GM19328 (cell line): ENCODE measurements around the gene EDEM1.
"Not testable (repeated sequence)": the region's sequence is repeated elsewhere in the genome, so short reads cannot be mapped to it uniquely, and the experiment has no call there.

Source experiments
- ATAC-seq: cut with Tn5 transposase; IDR thresholded peaks from one replicate; pipeline ENCODE4 v1.9.1; 2021; ENCODE audit warnings: mild to moderate bottlenecking, moderate library complexity; ENCODE audit not compliant: unreplicated experiment

Gene EDEM1

DNA sequence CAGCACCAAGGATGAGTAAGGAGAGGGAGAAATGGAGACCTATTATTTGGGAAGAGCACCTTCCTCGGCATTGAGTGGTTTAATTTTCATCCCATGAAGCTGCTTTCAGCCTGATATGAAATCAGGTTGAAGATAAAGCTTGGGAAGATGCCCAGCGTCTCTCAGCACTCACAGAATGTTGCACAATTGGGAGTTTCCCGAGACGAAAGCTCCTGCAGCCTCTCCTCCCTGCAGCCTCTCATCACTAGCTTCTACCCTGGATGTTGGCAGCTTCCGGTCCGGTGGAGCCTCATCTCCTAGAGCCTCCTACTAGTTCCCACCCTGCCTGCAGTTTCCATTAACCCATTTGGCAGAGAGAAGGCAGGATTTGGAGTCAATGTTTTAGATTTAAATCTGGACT is 40.3 kb downstream of the EDEM1 start:
- no peak for ATAC-seq

DNA sequence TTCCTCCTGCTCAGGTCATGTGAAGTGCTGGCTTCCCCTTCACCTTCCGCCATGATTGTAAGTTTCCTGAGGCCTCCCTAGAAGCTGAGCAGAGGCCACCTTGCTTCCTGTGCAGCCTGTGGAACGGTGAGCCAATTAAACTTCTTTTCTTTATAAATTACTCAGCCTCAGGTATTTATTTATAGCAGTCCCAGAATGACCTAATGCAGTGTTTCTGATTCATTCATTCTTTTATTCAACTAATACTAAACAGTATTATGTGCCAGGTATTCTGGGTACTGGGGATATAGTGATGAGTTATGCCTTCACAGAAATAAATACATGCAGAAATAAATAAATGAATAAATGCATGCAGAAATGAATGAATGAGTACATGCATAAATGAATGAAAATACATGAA is 41.9 kb downstream of the EDEM1 start:
- ATAC-seq, result no peak

DNA sequence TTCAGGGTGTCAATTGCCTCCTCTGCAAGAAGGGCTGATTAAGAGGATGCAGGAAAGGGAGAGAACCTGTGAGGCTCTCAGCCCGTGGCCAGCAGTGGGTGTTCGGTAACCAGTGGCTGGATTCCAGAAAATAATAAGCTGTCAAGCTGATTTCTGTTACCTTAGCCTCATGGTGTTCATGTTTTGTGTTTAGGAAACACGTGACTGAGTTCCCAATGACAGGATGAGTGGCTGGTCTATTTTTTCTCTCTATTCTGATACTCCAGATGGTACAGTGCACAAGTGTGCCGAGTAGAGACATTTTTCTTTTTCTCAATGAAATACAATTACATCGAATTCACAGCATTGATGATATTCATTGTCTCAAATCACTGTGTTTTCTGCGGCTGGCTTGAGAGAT is 43.6 kb downstream of the EDEM1 start:
- no peak for ATAC-seq

DNA sequence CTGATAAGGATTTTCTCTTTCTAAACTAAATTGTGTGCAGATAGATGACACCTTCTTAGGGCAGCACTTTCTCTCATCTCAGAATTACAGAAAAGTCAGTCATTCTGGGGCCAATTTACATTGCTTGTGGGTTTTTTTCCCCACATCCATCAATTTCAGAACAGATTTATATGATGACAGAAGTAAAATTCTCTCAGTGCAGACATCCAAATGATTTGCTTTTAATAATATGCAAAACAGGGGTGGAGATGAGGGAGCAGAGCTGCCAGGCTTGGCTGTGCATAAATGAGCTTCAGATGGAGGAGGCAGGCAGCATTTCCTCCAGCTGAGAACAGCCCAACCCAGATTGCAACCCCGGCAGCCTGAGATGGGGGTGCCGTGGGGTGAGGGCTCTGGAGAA is 44.0 kb downstream of the EDEM1 start:
- ATAC-seq, result no peak

DNA sequence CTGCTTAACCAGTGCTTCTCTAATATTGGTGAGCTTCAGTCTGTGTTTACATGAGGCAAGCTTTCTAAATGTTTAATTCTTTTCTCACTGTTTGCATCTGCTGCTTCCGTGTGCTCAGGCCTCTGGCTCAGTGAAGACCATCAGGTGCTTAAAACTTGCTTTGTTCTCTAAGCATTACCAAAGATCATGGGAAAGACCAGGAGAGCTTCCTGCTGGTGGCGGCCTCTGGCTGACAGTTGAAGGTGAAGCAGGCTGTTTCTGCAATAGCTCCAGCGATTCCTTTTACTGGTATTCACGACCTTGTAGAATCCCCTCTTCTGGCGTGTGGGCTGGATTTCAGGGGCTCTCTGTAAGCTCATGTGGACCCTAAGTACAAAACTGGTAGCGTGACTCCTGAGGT is 45.1 kb downstream of the EDEM1 start:
- no peak for ATAC-seq

DNA sequence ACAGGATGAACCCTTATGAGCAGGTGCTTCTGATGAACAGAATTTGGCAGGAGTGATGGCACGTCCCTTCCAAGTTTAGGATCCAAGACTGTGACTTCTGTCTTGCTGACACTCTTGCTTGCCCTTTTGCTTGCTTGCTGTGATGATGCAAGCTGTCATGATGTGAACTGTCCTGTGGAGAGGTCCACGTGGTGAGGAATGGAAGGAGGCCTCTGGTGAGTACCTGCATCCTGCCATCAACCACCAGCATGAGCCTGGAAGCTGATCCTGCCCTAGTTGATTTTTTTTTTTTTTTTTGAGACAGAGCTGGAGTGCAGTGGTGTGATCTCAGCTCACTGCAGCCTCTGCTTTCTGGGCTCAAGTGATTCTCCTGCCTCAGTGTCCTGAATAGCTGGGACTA is 45.5 kb downstream of the EDEM1 start:
- ATAC-seq, result no peak

DNA sequence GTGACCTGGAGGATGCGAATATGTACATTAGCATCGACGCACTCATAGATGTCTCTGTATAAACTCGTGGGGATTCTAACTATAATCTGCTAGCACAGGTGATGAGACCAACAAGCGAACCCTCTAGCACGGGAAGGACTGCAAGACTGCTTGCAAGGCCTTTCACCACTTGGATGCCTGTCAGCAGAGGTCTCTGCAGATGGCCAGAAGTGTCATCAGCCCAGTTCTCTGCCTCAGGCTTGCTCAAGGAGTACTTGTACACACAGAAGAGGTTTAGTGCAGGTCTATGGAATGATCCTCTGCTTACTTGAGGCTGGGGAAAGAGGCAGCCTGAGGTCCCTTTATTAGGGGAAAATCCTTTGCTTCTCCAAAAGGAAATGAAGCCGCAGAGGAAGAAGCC is 48.1 kb downstream of the EDEM1 start:
- ATAC-seq, result no peak

DNA sequence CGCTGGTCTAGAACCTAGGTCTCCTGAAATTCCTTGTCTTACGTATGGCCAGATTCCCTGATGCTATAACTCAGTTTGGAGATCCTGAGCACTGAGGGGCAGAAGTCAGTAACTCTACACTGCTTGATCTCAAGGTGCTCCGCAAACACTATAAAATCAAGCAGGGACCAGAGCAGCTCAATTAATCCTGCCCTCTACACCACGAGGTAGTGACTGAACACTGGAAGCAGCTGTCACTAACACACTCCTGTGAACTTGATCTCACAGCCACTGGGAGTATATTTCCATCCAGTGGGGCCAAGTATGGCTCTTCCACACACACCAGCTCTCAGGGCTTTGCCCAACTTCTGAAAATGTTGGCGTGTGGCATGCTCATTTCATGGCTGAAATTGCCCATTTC is 51.0 kb downstream of the EDEM1 start:
- no peak for ATAC-seq

DNA sequence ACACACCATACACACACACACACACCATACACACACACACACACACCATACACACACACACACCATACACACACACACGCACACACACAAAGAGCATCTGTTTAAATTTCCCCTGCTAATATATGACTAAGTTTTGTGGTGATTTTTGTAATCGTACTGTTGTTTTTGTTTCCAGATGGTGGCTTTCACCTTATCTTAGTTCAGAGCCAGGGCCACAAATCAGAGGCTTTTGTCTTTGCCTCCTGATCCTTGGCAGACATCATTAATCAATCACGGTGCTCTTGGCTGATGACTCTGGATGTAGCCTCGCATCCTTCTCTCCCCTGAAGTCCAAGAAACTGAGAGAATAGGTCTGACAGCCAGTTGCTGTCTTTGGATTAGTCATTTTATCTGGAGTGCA is 52.1 kb downstream of the EDEM1 start:
- no peak for ATAC-seq

DNA sequence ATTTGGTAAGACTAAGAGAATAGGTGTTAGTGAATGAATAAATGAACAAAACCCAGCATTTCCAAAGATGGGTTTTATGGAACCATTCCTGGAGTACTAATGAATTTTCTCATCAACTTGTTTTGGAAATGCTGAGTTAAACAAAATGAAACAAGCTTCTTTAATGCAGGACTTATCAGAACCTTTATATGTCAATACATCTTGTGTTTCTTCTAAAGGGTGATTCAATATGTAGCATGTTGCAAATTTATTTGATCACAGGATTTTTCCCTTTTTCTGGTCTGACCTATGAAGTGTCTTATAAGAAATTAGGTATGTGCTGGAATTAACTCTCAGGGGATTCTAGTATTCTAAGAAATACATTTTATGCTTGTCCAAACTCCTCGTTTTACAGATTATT is 53.2 kb downstream of the EDEM1 start:
- no peak for ATAC-seq

DNA sequence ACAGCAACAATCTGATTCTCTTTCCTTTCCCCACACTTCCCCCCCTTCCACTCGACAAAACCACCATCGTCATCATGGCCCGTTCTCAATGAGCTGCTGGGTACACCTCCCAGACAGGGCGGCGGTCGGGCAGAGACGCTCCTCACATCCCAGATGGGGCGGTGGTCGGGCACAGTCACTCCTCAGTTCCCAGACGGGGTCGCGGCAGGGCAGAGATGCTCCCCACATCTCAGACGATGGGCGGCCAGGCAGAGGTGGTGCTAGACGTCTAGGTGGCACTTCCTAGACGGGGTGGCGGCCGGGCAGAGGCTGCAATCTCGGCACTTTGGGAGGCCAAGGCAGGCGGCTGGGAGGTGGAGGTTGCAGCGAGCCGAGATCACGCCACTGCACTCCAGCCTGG is 55.3 kb downstream of the EDEM1 start:
- not testable (repeated sequence) for ATAC-seq

DNA sequence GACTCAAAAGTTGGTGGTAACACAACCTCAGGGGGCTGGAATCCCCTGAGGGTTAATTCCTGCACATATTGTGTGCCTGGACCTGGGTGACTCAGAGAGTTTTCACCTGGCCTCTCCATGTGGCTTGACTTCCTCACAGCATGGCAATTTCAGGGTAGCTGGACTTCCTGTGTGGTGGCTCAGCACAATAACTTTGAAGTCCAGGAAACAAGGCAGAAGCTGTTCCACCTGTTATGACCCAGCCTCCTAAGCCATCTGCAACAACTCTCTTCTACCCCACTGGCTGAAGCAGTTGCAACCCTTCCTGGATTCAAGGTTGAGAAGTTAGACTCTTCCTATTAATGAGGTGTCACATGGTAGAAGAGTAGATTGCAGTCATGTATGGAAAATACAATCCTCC is 58.4 kb downstream of the EDEM1 start:
- no peak for ATAC-seq

DNA sequence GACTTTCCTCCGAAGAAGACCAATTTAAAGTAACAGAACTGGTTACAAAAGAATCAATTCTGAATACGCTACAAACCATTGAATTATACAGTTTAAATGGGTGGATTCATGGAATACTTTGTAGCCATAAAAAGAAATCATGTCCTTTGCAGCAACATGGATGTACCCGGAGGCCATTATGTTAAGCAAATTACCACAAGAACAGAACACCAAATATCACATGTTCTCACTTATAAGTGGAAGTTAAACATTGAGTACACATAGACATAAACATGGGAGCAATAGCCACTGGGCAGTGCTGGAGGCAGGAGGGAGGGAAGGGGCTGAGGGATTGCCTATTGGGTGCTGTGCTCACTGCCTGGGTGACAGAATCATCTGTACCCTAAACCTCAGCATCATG is 61.3 kb downstream of the EDEM1 start:
- no peak for ATAC-seq

DNA sequence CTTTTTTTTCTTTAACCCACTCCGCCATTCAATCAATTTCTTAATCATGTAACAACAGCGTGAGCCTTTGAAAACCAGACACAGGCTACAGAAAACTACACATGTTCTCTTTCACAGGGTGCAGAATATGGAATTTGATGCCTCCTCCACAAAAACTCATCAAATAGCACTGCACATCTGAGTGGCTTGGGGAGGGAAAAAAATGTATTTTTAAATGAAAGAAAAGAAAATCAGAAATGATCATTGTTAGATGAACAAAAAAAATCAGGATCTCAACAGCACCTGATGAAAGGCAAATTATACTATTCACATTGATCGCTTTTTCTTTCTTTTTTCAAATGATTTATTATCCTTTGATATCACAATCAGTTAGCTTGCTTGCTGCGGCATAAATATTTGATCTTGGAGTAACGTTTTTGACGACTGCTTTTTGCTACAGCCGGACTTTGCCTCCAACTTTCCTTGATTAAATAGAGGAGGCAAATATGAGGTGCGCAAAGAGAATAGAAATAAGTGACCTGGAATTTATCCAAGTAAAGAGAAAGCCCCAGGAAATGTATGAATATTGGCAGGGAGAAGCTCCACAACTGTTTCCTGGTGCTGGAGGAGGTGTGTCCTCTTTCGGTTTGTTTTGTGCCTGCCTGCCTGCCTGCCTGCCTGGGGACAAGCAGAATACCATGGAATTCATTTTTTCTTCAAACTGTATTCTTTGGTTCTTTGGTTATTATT is 63.1 kb downstream of the EDEM1 start:
- no peak for ATAC-seq

DNA sequence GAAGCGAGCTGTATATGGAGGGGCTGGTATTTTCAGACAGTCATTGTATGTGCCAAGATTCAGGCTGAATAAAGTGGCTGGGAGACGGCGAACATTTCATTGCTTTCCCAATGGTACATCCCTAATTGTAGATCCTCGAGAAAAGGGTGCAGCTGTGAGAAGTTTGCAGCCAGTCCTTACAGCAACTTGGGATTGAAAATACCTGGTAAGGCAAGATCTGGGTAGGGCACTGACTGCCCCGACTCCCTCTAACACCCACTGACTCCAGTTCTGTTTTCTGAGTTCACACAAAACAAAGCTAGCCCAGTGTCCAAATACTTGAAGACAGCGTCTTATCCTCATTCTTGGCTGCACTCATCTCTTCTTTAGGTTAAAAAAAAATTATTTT is 63.7 kb downstream of the EDEM1 start:
- ATAC-seq, result no peak

DNA sequence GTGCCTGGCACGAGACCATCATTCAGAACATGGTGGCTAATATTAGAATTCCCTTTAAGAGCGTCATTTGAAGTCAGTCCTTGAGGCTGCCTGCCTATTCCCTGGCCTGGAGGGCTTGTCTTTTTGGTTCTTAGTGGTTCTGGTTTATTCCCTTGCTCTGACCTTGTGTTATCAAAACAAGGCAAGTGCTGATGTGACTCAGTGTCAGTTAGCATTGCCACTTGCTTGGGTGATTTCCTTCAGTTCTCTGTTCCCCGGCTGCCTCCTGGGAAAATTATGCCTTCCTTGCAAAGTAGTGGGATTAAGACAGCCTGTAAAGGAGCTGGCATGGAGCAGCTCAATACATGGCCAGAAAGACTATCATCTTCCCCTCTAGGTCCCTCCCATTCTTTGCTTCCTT is 64.6 kb downstream of the EDEM1 start:
- ATAC-seq, result no peak

DNA sequence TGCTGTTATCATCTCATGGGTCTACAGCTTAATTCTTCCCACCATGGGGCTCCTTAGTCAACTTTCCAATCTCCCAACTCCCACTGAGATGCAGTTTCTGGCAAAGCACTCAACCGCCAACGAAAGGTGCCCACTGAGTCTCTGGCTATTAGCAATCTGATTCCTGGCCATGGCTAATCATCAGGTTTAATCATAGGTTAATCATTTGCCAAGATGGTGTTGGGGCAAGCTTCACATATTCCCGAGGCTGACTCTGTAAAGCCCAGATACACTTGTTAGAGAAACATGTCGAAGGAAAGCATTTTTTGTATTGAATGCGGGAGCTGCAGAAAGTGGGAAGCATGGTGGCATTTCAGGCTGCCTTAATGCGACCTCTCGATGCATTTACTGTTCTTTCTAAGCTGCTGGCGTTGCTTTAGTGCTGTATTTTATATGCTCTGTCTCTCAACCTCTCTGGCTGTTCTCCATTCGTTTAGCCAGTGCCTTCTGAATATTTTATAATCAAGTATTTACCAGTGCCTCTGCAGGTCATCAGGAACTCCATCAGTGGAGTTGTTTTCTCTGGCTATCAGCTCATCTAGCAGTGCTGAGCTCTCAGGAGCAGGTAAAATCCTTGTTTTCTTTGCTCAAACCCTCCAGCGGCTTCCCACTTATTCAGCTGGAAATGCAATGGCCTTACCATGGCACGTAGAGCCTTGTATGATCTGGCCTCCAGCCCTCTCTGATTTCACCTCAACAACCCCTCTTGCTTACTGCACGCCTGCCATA is 67.0 kb downstream of the EDEM1 start:
- no peak for ATAC-seq

DNA sequence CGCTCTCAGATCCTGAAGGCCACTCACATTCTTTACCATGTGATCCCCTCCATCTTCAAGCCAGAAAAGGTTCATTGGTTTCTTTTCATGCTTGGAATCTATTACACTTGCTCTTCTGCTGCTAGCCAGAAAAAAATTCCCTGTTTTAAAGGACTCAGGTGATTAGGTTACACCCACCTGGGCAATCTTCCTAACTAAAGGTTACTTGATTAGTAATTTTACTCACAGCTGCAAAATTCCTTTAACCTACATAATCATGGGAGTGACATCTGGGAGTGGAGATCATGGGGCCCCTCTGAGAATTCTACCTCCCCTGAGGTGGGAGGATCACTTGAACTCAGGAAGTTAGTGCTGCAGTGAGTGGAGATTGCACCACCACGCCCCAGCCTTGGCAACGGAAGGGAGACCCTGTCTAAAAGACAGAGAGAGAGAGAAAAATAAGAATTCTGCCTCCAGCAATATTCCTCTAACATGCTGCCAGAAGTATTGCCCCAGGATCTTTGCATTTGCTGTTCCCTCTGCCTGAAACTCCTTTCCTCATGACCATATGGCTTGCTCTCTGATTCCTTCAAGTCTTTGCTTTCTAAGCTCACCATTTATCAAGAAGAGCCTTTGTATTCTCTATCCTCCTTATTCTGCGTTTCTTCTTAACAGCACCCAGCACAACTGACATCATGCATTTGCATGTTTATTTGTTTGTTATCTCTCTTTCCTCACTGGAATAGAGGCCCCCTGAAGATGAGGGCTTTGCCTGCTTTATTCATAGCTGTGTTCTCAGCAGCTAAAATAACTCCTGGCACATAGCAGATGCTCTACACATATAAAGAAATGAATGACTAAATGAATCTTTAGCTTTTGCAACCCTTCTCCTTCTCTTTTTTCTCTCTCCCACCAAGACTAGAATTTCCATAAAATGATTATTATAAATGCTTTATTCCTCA is 68.2 kb downstream of the EDEM1 start:
- ATAC-seq, result no peak

DNA sequence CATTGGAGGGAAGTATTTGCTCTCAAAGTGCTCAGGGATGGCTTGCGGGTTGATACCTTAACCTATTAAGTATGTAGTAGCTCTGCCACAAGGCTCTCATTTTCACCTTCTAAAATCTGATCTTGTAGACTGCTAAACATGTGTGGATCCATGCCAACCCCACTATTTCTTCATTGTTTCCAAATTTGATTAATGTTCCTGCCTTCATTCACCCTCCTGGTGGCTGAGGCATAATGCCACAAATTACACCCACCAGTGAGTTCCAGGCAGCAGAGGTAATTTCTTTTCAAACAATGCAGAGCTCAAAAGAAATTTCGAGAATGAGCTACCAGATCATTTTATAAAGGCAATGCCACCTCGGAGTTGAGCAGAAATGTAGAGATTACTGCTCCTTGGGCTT is 71.0 kb downstream of the EDEM1 start:
- no peak for ATAC-seq

DNA sequence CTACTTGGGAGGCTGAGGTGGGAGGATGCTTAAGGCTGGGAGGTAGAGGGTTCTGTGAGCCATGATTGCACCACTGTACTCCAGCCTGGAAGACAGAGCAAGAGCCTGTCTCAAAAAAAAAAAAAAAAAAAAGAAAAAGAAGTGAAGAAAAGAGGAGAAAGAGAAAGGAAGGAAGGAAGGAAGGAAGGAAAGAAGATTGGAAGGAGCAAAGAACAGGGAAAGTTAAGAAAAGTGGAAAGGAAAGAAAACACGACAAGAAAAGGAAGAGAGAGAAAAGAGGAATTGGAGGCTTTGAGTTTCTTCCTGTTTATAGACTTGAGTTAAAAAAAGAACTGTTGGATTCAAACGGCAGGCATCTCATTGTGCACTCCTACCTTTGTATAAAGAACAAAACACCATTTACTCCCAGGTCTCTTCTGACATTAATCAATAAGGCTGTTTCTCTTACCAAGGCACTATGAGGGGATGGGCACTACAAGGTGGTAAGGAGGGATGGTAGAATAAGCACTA is 73.5 kb downstream of the EDEM1 start:
- no peak for ATAC-seq

DNA sequence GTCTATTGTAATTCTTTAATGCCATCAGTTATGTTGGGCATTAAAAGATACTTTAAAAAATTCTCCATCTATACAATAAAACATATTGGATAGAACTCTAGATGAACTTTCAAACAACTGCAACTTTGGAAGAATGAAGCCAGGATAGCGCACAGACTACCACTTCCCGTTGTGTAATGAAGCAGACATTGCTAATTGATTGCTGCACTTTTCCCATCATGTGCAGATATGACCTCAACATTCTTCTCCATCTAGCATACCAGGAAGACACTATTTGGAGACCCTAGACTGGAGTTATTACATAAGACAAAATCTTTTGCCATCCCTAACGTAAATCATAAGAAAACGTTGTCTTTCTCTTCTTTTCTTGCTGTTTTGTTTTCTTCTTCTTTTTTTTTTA is 75.0 kb downstream of the EDEM1 start:
- ATAC-seq, result no peak
